ENCODE results near the gene SMO. TPM values are rescaled to one million over a fixed set of nuclear protein-coding genes. Genes with fewer than 3 reads are reported as not detected.

SMO gene
- total and polyA plus RNA-seq, 9 of the 15 experiments (the other 6 are each of a cell fraction or from before 2014, with no cell fraction given), result 0.05 to 0.13 (median 0.10) TPM; not detected in 5

DNA sequence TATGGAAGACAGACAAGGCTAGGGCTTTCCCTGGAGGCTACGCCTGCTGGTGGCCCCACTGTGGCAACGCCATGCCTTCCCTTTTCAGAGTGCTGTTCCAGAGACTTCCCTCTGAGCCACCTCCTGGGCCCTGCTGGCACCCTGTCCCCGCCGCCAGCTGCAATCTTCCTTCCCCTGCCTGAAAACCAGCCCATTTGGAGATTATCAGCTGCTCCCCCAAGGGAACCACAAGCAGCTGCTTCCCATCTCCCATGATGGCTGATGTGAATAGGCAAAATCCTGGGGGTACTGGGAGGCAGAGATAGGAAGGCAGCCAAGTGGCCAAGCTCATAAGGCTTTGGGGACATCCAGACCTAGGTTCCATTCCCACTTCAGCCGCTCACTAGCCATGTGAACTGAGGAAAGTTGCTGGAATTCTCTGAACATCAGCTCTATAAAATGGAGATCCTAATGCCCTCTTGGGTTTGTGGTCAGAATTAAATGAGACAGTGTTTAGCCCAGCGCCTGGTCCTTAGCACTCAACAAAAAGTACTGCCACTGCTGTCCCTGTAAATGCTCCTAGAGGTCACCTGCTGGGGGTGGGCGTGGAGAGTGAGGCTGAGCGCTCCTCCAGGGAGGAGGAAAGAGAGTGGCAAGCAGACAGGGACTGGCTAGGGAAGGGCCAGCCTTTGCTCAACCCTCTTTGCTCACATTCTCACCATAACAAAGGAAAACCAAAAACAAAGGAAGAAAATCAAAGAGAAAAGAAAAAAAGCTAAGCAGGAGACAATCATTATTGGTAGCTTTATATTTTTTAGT, 38.0 kb upstream of the SMO start (continued):
- TF ChIP-seq, protein P1, sequence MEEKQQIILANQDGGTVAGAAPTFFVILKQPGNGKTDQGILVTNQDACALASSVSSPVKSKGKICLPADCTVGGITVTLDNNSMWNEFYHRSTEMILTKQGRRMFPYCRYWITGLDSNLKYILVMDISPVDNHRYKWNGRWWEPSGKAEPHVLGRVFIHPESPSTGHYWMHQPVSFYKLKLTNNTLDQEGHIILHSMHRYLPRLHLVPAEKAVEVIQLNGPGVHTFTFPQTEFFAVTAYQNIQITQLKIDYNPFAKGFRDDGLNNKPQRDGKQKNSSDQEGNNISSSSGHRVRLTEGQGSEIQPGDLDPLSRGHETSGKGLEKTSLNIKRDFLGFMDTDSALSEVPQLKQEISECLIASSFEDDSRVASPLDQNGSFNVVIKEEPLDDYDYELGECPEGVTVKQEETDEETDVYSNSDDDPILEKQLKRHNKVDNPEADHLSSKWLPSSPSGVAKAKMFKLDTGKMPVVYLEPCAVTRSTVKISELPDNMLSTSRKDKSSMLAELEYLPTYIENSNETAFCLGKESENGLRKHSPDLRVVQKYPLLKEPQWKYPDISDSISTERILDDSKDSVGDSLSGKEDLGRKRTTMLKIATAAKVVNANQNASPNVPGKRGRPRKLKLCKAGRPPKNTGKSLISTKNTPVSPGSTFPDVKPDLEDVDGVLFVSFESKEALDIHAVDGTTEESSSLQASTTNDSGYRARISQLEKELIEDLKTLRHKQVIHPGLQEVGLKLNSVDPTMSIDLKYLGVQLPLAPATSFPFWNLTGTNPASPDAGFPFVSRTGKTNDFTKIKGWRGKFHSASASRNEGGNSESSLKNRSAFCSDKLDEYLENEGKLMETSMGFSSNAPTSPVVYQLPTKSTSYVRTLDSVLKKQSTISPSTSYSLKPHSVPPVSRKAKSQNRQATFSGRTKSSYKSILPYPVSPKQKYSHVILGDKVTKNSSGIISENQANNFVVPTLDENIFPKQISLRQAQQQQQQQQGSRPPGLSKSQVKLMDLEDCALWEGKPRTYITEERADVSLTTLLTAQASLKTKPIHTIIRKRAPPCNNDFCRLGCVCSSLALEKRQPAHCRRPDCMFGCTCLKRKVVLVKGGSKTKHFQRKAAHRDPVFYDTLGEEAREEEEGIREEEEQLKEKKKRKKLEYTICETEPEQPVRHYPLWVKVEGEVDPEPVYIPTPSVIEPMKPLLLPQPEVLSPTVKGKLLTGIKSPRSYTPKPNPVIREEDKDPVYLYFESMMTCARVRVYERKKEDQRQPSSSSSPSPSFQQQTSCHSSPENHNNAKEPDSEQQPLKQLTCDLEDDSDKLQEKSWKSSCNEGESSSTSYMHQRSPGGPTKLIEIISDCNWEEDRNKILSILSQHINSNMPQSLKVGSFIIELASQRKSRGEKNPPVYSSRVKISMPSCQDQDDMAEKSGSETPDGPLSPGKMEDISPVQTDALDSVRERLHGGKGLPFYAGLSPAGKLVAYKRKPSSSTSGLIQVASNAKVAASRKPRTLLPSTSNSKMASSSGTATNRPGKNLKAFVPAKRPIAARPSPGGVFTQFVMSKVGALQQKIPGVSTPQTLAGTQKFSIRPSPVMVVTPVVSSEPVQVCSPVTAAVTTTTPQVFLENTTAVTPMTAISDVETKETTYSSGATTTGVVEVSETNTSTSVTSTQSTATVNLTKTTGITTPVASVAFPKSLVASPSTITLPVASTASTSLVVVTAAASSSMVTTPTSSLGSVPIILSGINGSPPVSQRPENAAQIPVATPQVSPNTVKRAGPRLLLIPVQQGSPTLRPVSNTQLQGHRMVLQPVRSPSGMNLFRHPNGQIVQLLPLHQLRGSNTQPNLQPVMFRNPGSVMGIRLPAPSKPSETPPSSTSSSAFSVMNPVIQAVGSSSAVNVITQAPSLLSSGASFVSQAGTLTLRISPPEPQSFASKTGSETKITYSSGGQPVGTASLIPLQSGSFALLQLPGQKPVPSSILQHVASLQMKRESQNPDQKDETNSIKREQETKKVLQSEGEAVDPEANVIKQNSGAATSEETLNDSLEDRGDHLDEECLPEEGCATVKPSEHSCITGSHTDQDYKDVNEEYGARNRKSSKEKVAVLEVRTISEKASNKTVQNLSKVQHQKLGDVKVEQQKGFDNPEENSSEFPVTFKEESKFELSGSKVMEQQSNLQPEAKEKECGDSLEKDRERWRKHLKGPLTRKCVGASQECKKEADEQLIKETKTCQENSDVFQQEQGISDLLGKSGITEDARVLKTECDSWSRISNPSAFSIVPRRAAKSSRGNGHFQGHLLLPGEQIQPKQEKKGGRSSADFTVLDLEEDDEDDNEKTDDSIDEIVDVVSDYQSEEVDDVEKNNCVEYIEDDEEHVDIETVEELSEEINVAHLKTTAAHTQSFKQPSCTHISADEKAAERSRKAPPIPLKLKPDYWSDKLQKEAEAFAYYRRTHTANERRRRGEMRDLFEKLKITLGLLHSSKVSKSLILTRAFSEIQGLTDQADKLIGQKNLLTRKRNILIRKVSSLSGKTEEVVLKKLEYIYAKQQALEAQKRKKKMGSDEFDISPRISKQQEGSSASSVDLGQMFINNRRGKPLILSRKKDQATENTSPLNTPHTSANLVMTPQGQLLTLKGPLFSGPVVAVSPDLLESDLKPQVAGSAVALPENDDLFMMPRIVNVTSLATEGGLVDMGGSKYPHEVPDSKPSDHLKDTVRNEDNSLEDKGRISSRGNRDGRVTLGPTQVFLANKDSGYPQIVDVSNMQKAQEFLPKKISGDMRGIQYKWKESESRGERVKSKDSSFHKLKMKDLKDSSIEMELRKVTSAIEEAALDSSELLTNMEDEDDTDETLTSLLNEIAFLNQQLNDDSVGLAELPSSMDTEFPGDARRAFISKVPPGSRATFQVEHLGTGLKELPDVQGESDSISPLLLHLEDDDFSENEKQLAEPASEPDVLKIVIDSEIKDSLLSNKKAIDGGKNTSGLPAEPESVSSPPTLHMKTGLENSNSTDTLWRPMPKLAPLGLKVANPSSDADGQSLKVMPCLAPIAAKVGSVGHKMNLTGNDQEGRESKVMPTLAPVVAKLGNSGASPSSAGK (IDR thresholded peaks at IDR 0.05), result no peak
- no peak for TF ChIP-seq SIN3B (IDR thresholded peaks at IDR 0.05; ENCODE audit: low read depth)
- peak in 1 of 2 experiments; percentile 65; a peak in 1 of 3 replicates for TF ChIP-seq CBX3 (IDR thresholded peaks at IDR 0.05; ENCODE audit: borderline replicate concordance in 1 of 2, low read length in 2 of 2)
- peak; percentile 98 to 99 for TF ChIP-seq TRIM24 (IDR thresholded peaks at IDR 0.05)
- TF ChIP-seq, protein P2, sequence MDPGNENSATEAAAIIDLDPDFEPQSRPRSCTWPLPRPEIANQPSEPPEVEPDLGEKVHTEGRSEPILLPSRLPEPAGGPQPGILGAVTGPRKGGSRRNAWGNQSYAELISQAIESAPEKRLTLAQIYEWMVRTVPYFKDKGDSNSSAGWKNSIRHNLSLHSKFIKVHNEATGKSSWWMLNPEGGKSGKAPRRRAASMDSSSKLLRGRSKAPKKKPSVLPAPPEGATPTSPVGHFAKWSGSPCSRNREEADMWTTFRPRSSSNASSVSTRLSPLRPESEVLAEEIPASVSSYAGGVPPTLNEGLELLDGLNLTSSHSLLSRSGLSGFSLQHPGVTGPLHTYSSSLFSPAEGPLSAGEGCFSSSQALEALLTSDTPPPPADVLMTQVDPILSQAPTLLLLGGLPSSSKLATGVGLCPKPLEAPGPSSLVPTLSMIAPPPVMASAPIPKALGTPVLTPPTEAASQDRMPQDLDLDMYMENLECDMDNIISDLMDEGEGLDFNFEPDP (CRISPR knock-in tag; IDR thresholded peaks at IDR 0.05), result no peak
- TF ChIP-seq ZNF174 (CRISPR knock-in tag; IDR thresholded peaks at IDR 0.05), result no peak
- peak; percentile 98 for TF ChIP-seq ARID1B (IDR thresholded peaks at IDR 0.05)
- TF ChIP-seq ZFP30 (CRISPR knock-in tag; IDR thresholded peaks at IDR 0.05; ENCODE audit: borderline replicate concordance), result no peak
- no peak for TF ChIP-seq ZNF668 (CRISPR knock-in tag; IDR thresholded peaks at IDR 0.05)
- TF ChIP-seq ZBED1 (IDR thresholded peaks at IDR 0.05), result no peak
- TF ChIP-seq CREB1 (IDR thresholded peaks at IDR 0.05), result peak; percentile 55
- no peak for TF ChIP-seq CREB1 (CRISPR knock-in tag; IDR thresholded peaks at IDR 0.05)
- 0 out of 2 replicates have a peak, but pooled peaks have one; percentile 50 for TF ChIP-seq GMEB1 (CRISPR knock-in tag; IDR thresholded peaks at IDR 0.05)
- TF ChIP-seq LEF1 (IDR thresholded peaks at IDR 0.05), result no peak

Measured in K562 (cell line).